OCI-LY7 (cell line): ENCODE results near the gene MYBBP1A. TPM values are rescaled to one million over a fixed set of nuclear protein-coding genes. Genes with fewer than 3 reads are reported as not detected.
A peak's percentile ranks its signal among the peaks of the same experiment; 100 is the strongest.

ENCODE experiments used
- BruUV-seq: library from RNA; stranded (reverse); fragments of 400-500 nt; replicated peaks from 2 replicates; lab custom pipeline; 2021; lab: Mats Ljungman, UMichigan
- CTCF ChIA-PET: fragments of 300-600 bp; sonication (Branson Sonifier 250); formaldehyde crosslinking; loops from one replicate; lab custom pipeline; 2022; ENCODE audit warnings: antibody characterized with exemption; ENCODE audit not compliant: unreplicated experiment; lab: Charles Lee
- POLR2A ChIA-PET: fragments of 300-600 bp; sonication (Branson Sonifier 250); formaldehyde crosslinking; loops from one replicate; lab custom pipeline; 2022; ENCODE audit warnings: antibody characterized with exemption; lab: Charles Lee
- DNase-seq: peaks from one replicate; pipeline ENCODE4 v3.0.0-alpha.2; 2015; ENCODE audit warnings: low spot score
- H2AFZ ChIP-seq: fragments of 200-600 bp; sonication (generic), shearing (Covaris generic); 2 replicates; pipeline ENCODE4 v1.6.1; 2014; ENCODE audit warnings: mild to moderate bottlenecking, antibody characterized with exemption, low read length, moderate library complexity
- H3K27ac ChIP-seq: fragments of 200-600 bp; sonication (generic); 2 replicates; pipeline ENCODE4 v1.5.1; 2014; ENCODE audit warnings: mixed run types, low read depth, mild to moderate bottlenecking, moderate library complexity, low read length, inconsistent platforms; ENCODE audit not compliant: poor library complexity, severe bottlenecking
- H3K36me3 ChIP-seq: fragments of 200-600 bp; sonication (generic); 2 replicates; pipeline ENCODE4 v1.6.1; 2014; ENCODE audit warnings: mild to moderate bottlenecking, antibody characterized with exemption, low read length, moderate library complexity, mixed read lengths; ENCODE audit not compliant: insufficient read depth
- H3K4me1 ChIP-seq: fragments of 200-600 bp; sonication (generic); 2 replicates; pipeline ENCODE4 v1.5.1; 2014; ENCODE audit warnings: mild to moderate bottlenecking, low read length; ENCODE audit not compliant: insufficient read depth, poor library complexity, severe bottlenecking
- H3K4me2 ChIP-seq: fragments of 200-600 bp; sonication (generic); 2 replicates; pipeline ENCODE4 v1.6.1; 2014; ENCODE audit warnings: mild to moderate bottlenecking, low read length
- H3K4me3 ChIP-seq: fragments of 200-600 bp; sonication (generic); 2 replicates; pipeline ENCODE4 v1.5.1; 2014; ENCODE audit warnings: mild to moderate bottlenecking, low read depth, low read length; ENCODE audit not compliant: poor library complexity, severe bottlenecking
- H3K79me2 ChIP-seq: fragments of 200-600 bp; sonication (generic); 2 replicates; pipeline ENCODE4 v1.6.1; 2016; ENCODE audit warnings: low read depth, mild to moderate bottlenecking, low read length, moderate library complexity, mixed read lengths; ENCODE audit not compliant: insufficient read depth
- H3K9me2 ChIP-seq: fragments of 200-600 bp; sonication (generic); 2 replicates; pipeline ENCODE4 v1.6.1; 2016; ENCODE audit warnings: mild to moderate bottlenecking, low read length, mixed read lengths; ENCODE audit not compliant: insufficient read depth
- H3K9me3 ChIP-seq: fragments of 200-600 bp; sonication (generic); 2 replicates; pipeline ENCODE4 v1.6.1; 2014; ENCODE audit warnings: mild to moderate bottlenecking, mixed run types, low read length, mixed read lengths
- H4K20me1 ChIP-seq: fragments of 200-600 bp; sonication (generic); 2 replicates; pipeline ENCODE4 v1.6.1; 2014; ENCODE audit warnings: mild to moderate bottlenecking, antibody characterized with exemption, low read length, moderate library complexity, mixed read lengths; ENCODE audit not compliant: insufficient read depth
- CTCF ChIP-seq: fragments of 200-600 bp; sonication (generic); conservative IDR thresholded peaks from 2 replicates; pipeline ENCODE4 v1.5.1; 2014; ENCODE audit warnings: mild to moderate bottlenecking, antibody characterized with exemption, low read length, moderate library complexity, mixed read lengths
- EZH2phosphoT487 ChIP-seq: fragments of 200-600 bp; sonication (generic); IDR thresholded peaks from 2 replicates; pipeline ENCODE4 v1.6.1; 2018; ENCODE audit warnings: low read depth, borderline replicate concordance, mild to moderate bottlenecking, mixed run types, antibody characterized with exemption, low read length, moderate library complexity, mixed read lengths
- intact Hi-C: fragments of 100-400 bp; cut with micrococcal nuclease; formaldehyde crosslinking; loops from one replicate; pipeline ENCODE4 v1.10.0; 2022; ENCODE audit not compliant: unreplicated experiment
- total RNA-seq, 2 experiments: library from RNA; depleted of rRNA in 1 of 2; stranded (reverse); fragments of >200 nt in 1 of 2; shearing (Covaris generic) in 1 of 2; gene quantifications; 2 replicates each; pipeline ENCODE4 v1.2.3, GENCODE V29; 2014 to 2022

MYBBP1A gene
- total RNA-seq, 2 experiments from 2014 or later = 131 to 142 TPM

DNA sequence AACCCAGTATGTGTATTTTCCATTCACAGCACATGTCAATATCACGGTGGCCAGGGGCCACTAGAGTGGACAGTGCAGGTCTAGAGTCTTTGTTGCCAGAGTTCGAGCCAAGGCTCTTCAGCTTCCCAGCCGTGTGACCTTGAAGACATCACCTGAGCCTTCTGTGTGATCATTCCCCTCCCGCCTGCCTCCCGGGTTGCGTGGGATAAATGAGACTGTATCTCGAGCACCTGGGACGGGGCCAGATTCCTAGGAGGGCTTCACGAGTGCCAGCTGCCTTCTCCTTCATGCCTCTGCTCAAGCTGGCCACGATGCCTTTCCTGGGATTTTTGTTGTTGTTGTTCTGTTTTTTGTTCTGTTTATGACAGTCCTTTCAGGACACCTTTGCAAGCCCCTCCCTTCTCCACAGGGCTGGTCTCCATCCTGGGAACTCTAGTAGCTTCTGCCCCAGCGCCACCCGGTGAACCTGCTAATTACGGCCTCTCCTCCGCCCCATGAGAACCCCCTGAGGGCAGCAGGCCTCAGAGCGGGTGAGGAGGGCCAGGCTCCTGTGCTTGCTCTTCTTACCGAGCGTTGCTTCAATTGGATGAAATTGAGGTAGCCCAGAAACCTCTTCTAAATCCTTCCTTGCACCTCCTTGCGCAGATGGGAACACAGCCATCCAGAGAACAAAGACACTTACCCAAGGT lies 52.6 kb downstream of the MYBBP1A start:
- ChIA-PET CTCF (no interaction called here), POLR2A (interaction anchor here (0.6 kb wide), 1 partner anchor 208 kb away, joined by 4 read pairs; no protein-coding TSS in a partner anchor)
- intact Hi-C loops = no loop called here

GRCh38 chr17:4501295-4501949 lies 53.8 kb downstream of the MYBBP1A start:
- Histone ChIP-seq H3K36me3 (no peaks in the 10 kb centered on the region), H3K79me2 (no peaks in the 10 kb centered on the region), H3K4me2 (no peak overlapping the region), H3K27ac (no peak overlapping the region), H3K4me3 (no peak overlapping the region), H4K20me1 (no peaks in the 10 kb centered on the region), H3K4me1 (peaks cover 53% of the 10 kb centered on the region), H3K9me3 (no peaks in the 10 kb centered on the region), H2AFZ (no peak overlapping the region), H3K9me2 (no peaks in the 10 kb centered on the region)
- no peak for TF ChIP-seq EZH2phosphoT487
- no peak for TF ChIP-seq CTCF
- no peak for DNase-seq
- ChIA-PET CTCF (no interaction called here), POLR2A (no interaction called here)
- no TSS peak for BruUV-seq
- intact Hi-C loops = no loop called here

More for the DNA sequence above, 52.6 kb downstream of the MYBBP1A start:
- TF ChIP-seq CTCF (no peak), EZH2phosphoT487 (no peak)
- DNase-seq = no peak
- no peak overlapping the region for H3K27ac ChIP-seq
- H3K36me3 ChIP-seq = no peaks in the 10 kb centered on the region
- H4K20me1 ChIP-seq = no peaks in the 10 kb centered on the region
- BruUV-seq = no TSS peak
- no peaks in the 10 kb centered on the region for H3K9me3 ChIP-seq
- H3K79me2 ChIP-seq = no peaks in the 10 kb centered on the region
- no peaks in the 10 kb centered on the region for H3K9me2 ChIP-seq
- no peak overlapping the region for H3K4me2 ChIP-seq
- peaks cover 41% of the 10 kb centered on the region for H3K4me1 ChIP-seq
- no peak overlapping the region for H2AFZ ChIP-seq
- H3K4me3 ChIP-seq = no peak overlapping the region

DNA sequence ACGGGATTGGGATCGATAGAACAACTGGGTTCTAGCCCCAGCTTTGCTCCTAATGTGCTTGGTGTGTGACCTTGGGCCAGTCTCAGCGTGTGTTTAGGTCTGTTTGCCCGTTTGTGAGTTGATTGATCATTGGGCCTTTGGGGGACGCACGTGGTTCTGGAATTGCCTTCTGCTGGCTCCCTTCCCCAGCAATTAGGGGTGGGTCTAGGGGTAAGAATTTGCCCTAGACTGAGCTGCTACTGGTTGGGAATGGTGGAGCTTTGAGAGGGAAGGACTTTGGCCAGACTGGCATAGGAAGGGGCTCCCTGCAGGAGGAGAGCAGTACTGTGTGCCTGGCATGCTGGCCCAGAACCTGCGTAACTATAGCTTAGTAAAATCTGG lies 55.0 kb downstream of the MYBBP1A start:
- ChIA-PET CTCF (no interaction called here), POLR2A (no interaction called here)
- Histone ChIP-seq H3K79me2 (no peaks in the 10 kb centered on the region), H4K20me1 (no peaks in the 10 kb centered on the region), H2AFZ (no peak overlapping the region), H3K27ac (no peak overlapping the region), H3K9me2 (no peaks in the 10 kb centered on the region), H3K4me3 (no peak overlapping the region), H3K4me2 (peak overlapping the region; percentile 60; the same call in 1 of the 2 replicates), H3K36me3 (no peaks in the 10 kb centered on the region), H3K4me1 (peaks cover 56% of the 10 kb centered on the region), H3K9me3 (no peaks in the 10 kb centered on the region)
- BruUV-seq = no TSS peak
- TF ChIP-seq CTCF (no peak), EZH2phosphoT487 (no peak)
- DNase-seq = no peak
- intact Hi-C loops = no loop called here
